ENCODE measurements around the gene SPINK5.

The SPINK5 gene

DNA sequence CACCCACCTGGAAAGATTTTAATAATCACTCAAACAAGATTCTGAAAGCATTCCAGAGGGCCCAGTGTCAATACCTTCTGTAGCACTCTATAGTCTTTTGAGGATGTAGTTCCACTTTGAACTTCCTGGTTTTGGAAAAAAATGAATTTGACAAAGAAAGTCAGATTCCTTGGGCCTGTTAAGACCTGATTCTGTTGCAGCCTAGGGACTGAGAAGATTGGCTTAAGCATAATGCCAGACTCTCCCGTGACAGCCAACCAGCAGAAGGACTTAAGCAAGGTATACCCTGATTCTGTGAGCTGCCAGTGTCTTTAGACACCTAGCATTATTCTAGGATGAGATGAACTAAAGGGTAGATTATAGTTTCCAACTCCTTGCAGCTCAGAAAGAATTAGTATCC, 6.8 kb downstream of the SPINK5 start:
- H3K27me3 ChIP-seq (ENCODE audit: insufficient read depth, low read length, poor library complexity, severe bottlenecking): no peaks in the 10 kb centered on the region
- H3K9me2 ChIP-seq (replicated peaks; ENCODE audit: low read depth, low read length): no peaks in the 10 kb centered on the region
- no peak overlapping the region for H3K4me3 ChIP-seq (ENCODE audit: low read length, poor library complexity, severe bottlenecking)
- no peaks in the 10 kb centered on the region for H3K79me2 ChIP-seq (ENCODE audit: insufficient read depth, low read length)
- H3F3A ChIP-seq (ENCODE audit: low read depth): no peaks in the 10 kb centered on the region
- no peak overlapping the region for H3K4me2 ChIP-seq (ENCODE audit: low read depth, low read length, poor library complexity, severe bottlenecking)
- no peak overlapping the region for H3K9ac ChIP-seq (ENCODE audit: low read depth, low read length, poor library complexity, severe bottlenecking)
- no peaks in the 10 kb centered on the region for H3K4me1 ChIP-seq (ENCODE audit: insufficient read depth, low read length, poor library complexity, severe bottlenecking)
- H2AFZ ChIP-seq (ENCODE audit: low read length): no peak overlapping the region
- no peaks in the 10 kb centered on the region for H3K36me3 ChIP-seq (ENCODE audit: insufficient read depth, low read length)
- no peaks in the 10 kb centered on the region for H4K20me1 ChIP-seq (ENCODE audit: insufficient read depth, low read length, poor library complexity, severe bottlenecking)
- no peaks in the 10 kb centered on the region for H3K9me3 ChIP-seq (ENCODE audit: insufficient read depth, low read depth, low read length)
- TF ChIP-seq, protein P1, sequence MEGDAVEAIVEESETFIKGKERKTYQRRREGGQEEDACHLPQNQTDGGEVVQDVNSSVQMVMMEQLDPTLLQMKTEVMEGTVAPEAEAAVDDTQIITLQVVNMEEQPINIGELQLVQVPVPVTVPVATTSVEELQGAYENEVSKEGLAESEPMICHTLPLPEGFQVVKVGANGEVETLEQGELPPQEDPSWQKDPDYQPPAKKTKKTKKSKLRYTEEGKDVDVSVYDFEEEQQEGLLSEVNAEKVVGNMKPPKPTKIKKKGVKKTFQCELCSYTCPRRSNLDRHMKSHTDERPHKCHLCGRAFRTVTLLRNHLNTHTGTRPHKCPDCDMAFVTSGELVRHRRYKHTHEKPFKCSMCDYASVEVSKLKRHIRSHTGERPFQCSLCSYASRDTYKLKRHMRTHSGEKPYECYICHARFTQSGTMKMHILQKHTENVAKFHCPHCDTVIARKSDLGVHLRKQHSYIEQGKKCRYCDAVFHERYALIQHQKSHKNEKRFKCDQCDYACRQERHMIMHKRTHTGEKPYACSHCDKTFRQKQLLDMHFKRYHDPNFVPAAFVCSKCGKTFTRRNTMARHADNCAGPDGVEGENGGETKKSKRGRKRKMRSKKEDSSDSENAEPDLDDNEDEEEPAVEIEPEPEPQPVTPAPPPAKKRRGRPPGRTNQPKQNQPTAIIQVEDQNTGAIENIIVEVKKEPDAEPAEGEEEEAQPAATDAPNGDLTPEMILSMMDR (conservative IDR thresholded peaks at IDR 0.05; ENCODE audit: low read length): no peak
- no peak for TF ChIP-seq EZH2phosphoT487 (IDR thresholded peaks at IDR 0.05; ENCODE audit: borderline replicate concordance)

DNA sequence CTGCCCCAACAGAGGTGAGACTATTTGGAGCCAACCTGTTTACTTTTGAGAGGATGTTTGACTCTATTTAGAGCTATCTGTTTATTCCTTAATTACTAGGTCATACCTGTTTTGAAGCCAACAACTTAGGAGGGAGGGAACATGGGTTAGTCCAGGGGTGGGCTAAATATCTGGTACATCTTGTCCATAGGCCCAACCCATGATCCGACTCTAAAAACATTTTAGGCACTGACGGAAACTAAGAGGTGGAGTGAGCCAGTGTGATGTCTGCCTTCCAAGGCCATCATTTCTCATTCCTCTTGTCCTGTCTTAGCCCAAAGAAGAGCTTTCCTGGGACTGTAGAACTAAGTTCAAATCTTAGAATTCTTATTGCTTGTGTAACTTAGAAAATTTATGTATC, 8.4 kb downstream of the SPINK5 start:
- Histone ChIP-seq H3K9me3 (ENCODE audit: insufficient read depth, low read depth, low read length) (no peaks in the 10 kb centered on the region), H3K4me1 (ENCODE audit: insufficient read depth, low read length, poor library complexity, severe bottlenecking) (no peaks in the 10 kb centered on the region), H3K27me3 (ENCODE audit: insufficient read depth, low read length, poor library complexity, severe bottlenecking) (no peaks in the 10 kb centered on the region), H3K9me2 (replicated peaks; ENCODE audit: low read depth, low read length) (no peaks in the 10 kb centered on the region), H3K4me3 (ENCODE audit: low read length, poor library complexity, severe bottlenecking) (no peak overlapping the region), H3K36me3 (ENCODE audit: insufficient read depth, low read length) (no peaks in the 10 kb centered on the region), H3F3A (ENCODE audit: low read depth) (no peaks in the 10 kb centered on the region), H3K4me2 (ENCODE audit: low read depth, low read length, poor library complexity, severe bottlenecking) (no peak overlapping the region), H2AFZ (ENCODE audit: low read length) (no peak overlapping the region), H3K79me2 (ENCODE audit: insufficient read depth, low read length) (no peaks in the 10 kb centered on the region), H3K9ac (ENCODE audit: low read depth, low read length, poor library complexity, severe bottlenecking) (no peak overlapping the region), H4K20me1 (ENCODE audit: insufficient read depth, low read length, poor library complexity, severe bottlenecking) (no peaks in the 10 kb centered on the region)
- TF ChIP-seq, protein P1 (conservative IDR thresholded peaks at IDR 0.05; ENCODE audit: low read length): no peak
- TF ChIP-seq EZH2phosphoT487 (IDR thresholded peaks at IDR 0.05; ENCODE audit: borderline replicate concordance): no peak

DNA sequence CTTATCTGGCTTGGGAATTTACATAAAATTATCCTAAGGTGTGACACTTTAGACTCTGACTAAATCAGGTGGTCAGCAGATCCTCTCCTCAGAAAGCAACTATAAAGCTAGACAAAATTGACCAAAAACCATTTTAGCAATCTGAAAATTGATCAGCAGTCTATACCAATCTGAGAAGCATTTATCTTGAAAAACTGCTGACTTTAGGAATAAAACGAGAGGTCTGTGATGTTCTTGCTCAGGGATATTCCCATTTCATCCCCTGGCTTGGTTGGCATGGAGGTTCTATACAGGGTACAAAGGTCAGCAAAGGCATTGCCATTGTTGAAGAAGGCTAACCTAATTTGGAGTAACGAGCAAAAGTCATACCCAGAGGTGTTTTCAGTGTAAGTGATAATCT, 11.7 kb downstream of the SPINK5 start:
- H3K4me1 ChIP-seq (ENCODE audit: insufficient read depth, low read length, poor library complexity, severe bottlenecking): no peaks in the 10 kb centered on the region
- TF ChIP-seq, protein P1 (conservative IDR thresholded peaks at IDR 0.05; ENCODE audit: low read length): no peak
- no peak for TF ChIP-seq EZH2phosphoT487 (IDR thresholded peaks at IDR 0.05; ENCODE audit: borderline replicate concordance)
- H3K36me3 ChIP-seq (ENCODE audit: insufficient read depth, low read length): no peaks in the 10 kb centered on the region
- no peaks in the 10 kb centered on the region for H3K79me2 ChIP-seq (ENCODE audit: insufficient read depth, low read length)
- H3F3A ChIP-seq (ENCODE audit: low read depth): no peaks in the 10 kb centered on the region
- H4K20me1 ChIP-seq (ENCODE audit: insufficient read depth, low read length, poor library complexity, severe bottlenecking): no peaks in the 10 kb centered on the region
- no peak overlapping the region for H3K4me3 ChIP-seq (ENCODE audit: low read length, poor library complexity, severe bottlenecking)
- no peaks in the 10 kb centered on the region for H3K9me3 ChIP-seq (ENCODE audit: insufficient read depth, low read depth, low read length)
- H3K9ac ChIP-seq (ENCODE audit: low read depth, low read length, poor library complexity, severe bottlenecking): no peak overlapping the region
- H3K9me2 ChIP-seq (replicated peaks; ENCODE audit: low read depth, low read length): no peaks in the 10 kb centered on the region
- H3K27me3 ChIP-seq (ENCODE audit: insufficient read depth, low read length, poor library complexity, severe bottlenecking): no peaks in the 10 kb centered on the region
- H2AFZ ChIP-seq (ENCODE audit: low read length): no peak overlapping the region
- no peak overlapping the region for H3K4me2 ChIP-seq (ENCODE audit: low read depth, low read length, poor library complexity, severe bottlenecking)

Measured in Loucy (cell line).